Mesenchymal stem cell (in vitro differentiated cells and primary cell): ENCODE results near the gene RREB1.

Source experiments
- DNase-seq: peaks from one replicate; pipeline ENCODE4 v3.0.0-alpha.2; 2013
- H2AFZ ChIP-seq: one replicate; pipeline ENCODE4 v1.6.1; 2013; ENCODE audit warnings: low read depth, mild to moderate bottlenecking, control low read depth, inconsistent platforms, low read length, moderate library complexity
- H2AK5ac ChIP-seq: 2 replicates; pipeline ENCODE4 v1.6.1; 2013; ENCODE audit warnings: low read length, moderate library complexity, mild to moderate bottlenecking, inconsistent platforms; ENCODE audit not compliant: severe bottlenecking
- H2BK120ac ChIP-seq: one replicate; pipeline ENCODE4 v1.6.1; 2013; ENCODE audit warnings: low read depth, mild to moderate bottlenecking, inconsistent platforms, low read length, moderate library complexity
- H2BK12ac ChIP-seq, 2 experiments: one replicate each; pipeline ENCODE4 v1.6.1; 2013; ENCODE audit warnings: inconsistent platforms in 2 of 2, low read length in 2 of 2, mild to moderate bottlenecking in 2 of 2, moderate library complexity in 2 of 2, control low read depth in 1 of 2
- H2BK15ac ChIP-seq: one replicate; pipeline ENCODE4 v1.6.1; 2013; ENCODE audit warnings: mild to moderate bottlenecking, low read depth, inconsistent platforms; ENCODE audit not compliant: poor library complexity, severe bottlenecking
- H2BK5ac ChIP-seq: 2 replicates; pipeline ENCODE4 v1.6.1; 2013; ENCODE audit warnings: low read depth, mild to moderate bottlenecking, low read length, control low read depth, inconsistent platforms; ENCODE audit not compliant: poor library complexity, severe bottlenecking
- H3K14ac ChIP-seq, 2 experiments: one replicate each; pipeline ENCODE4 v1.6.1; 2013; ENCODE audit warnings: inconsistent platforms in 2 of 2, low read length in 2 of 2, control low read depth in 1 of 2, mild to moderate bottlenecking in 1 of 2, moderate library complexity in 1 of 2
- H3K18ac ChIP-seq, 2 experiments: one replicate each; pipeline ENCODE4 v1.6.1; 2013; ENCODE audit warnings: inconsistent platforms in 2 of 2, low read length in 2 of 2, control low read depth in 1 of 2, low read depth in 1 of 2, mild to moderate bottlenecking in 1 of 2
- H3K23ac ChIP-seq, 2 experiments: one replicate each; pipeline ENCODE4 v1.6.1; 2013; ENCODE audit warnings: inconsistent platforms in 2 of 2, low read length in 2 of 2, mild to moderate bottlenecking in 2 of 2, moderate library complexity in 2 of 2, control low read depth in 1 of 2
- H3K27ac ChIP-seq: 2 replicates; pipeline ENCODE4 v1.5.1; 2013; ENCODE audit warnings: mild to moderate bottlenecking, moderate library complexity, low read length, control low read depth, inconsistent platforms; ENCODE audit not compliant: poor library complexity, severe bottlenecking
- H3K27me3 ChIP-seq, 2 experiments: 2 replicates each; pipeline versions ENCODE4 v1.6.1 to v1.7.0; 2013; ENCODE audit warnings: low read length in 2 of 2, mild to moderate bottlenecking in 2 of 2, moderate library complexity in 2 of 2, control low read depth in 1 of 2, inconsistent platforms in 1 of 2; ENCODE audit not compliant: control insufficient read depth in 1 of 2, insufficient read depth in 1 of 2
- H3K36me3 ChIP-seq, 2 experiments: 2 replicates each; pipeline versions ENCODE4 v1.6.1 to v1.7.0; 2013; ENCODE audit warnings: low read length in 2 of 2, control low read depth in 1 of 2, inconsistent platforms in 1 of 2, low read depth in 1 of 2, mild to moderate bottlenecking in 1 of 2; ENCODE audit not compliant: insufficient read depth in 2 of 2, control insufficient read depth in 1 of 2
- H3K4ac ChIP-seq, 2 experiments: one replicate each; pipeline ENCODE4 v1.6.1; 2013; ENCODE audit warnings: inconsistent platforms in 2 of 2, low read length in 2 of 2, mild to moderate bottlenecking in 2 of 2, moderate library complexity in 2 of 2, control low read depth in 1 of 2, low read depth in 1 of 2
- H3K4me1 ChIP-seq: 2 replicates; pipeline ENCODE4 v1.6.1; 2013; ENCODE audit warnings: low read depth, low read length, control low read depth; ENCODE audit not compliant: control insufficient read depth, insufficient read depth
- H3K4me2 ChIP-seq: 2 replicates; pipeline ENCODE4 v1.6.1; 2013; ENCODE audit warnings: low read length, mild to moderate bottlenecking, inconsistent platforms; ENCODE audit not compliant: poor library complexity, severe bottlenecking
- H3K4me3 ChIP-seq, 2 experiments: 2 replicates each; pipeline versions ENCODE4 v1.5.1 to v1.7.0; 2013; ENCODE audit warnings: low read length in 2 of 2, mild to moderate bottlenecking in 2 of 2, control low read depth in 1 of 2, low read depth in 1 of 2; ENCODE audit not compliant: insufficient read depth in 1 of 2
- H3K79me1 ChIP-seq: replicated peaks from 2 replicates; pipeline ENCODE4 v1.6.1; 2013; ENCODE audit warnings: mild to moderate bottlenecking, control low read depth, low read length, inconsistent platforms; ENCODE audit not compliant: poor library complexity, severe bottlenecking
- H3K9ac ChIP-seq: 2 replicates; pipeline ENCODE4 v1.7.0; 2013; ENCODE audit warnings: mild to moderate bottlenecking, low read length, moderate library complexity
- H3K9me3 ChIP-seq: 2 replicates; pipeline ENCODE4 v1.7.0; 2013; ENCODE audit warnings: mild to moderate bottlenecking, low read length; ENCODE audit not compliant: control insufficient read depth
- H4K8ac ChIP-seq: one replicate; pipeline ENCODE4 v1.6.1; 2013; ENCODE audit warnings: inconsistent platforms, mild to moderate bottlenecking, low read length, moderate library complexity
- H4K91ac ChIP-seq: one replicate; pipeline ENCODE4 v1.6.1; 2013; ENCODE audit warnings: mild to moderate bottlenecking, low read length, inconsistent platforms
- WGBS: methylation state at CpG from one replicate; pipeline ENCODE4 v1.1.7; 2013; ENCODE audit warnings: mixed read lengths; 5-methylcytosine and 5-hydroxymethylcytosine counted together

RREB1 gene

GRCh38 chr6:7228662-7229375 is 121.1 kb downstream of the RREB1 start:
- Histone ChIP-seq H3K4ac (no peak overlapping the region), H3K4me3 (no peak overlapping the region), H2AFZ (no peak overlapping the region), H3K4me1 (no peaks in the 10 kb centered on the region), H3K23ac (no peak overlapping the region), H3K9me3 (no peaks in the 10 kb centered on the region), H3K36me3 (peaks cover 59 to 87% of the 10 kb centered on the region in 2 experiments), H3K27me3 (no peaks in the 10 kb centered on the region), H3K14ac (no peak overlapping the region), H3K18ac (no peak overlapping the region), H3K4me2 (no peak overlapping the region), H4K91ac (no peak overlapping the region), H2BK5ac (no peak overlapping the region), H2BK15ac (no peak overlapping the region), H3K9ac (no peak overlapping the region), H2AK5ac (no peak overlapping the region), H2BK120ac (no peak overlapping the region), H3K79me1 (peaks cover 50% of the 10 kb centered on the region), H2BK12ac (no peak overlapping the region), H4K8ac (no peak overlapping the region), H3K27ac (no peak overlapping the region)
- WGBS = 94% methylated on average over 21 of the region's 21 CpGs
- no peak for DNase-seq

- Histone ChIP-seq H4K91ac (no peak overlapping the region), H3K4ac (no peak overlapping the region), H2BK12ac (no peak overlapping the region), H3K18ac (no peak overlapping the region), H3K27me3 (no peaks in the 10 kb centered on the region), H3K4me1 (peaks cover under 1% of the 10 kb centered on the region), H3K27ac (no peak overlapping the region), H2BK120ac (no peak overlapping the region), H3K9ac (no peak overlapping the region), H2BK15ac (no peak overlapping the region), H2BK5ac (no peak overlapping the region), H4K8ac (no peak overlapping the region), H3K79me1 (peaks cover 50% of the 10 kb centered on the region), H3K23ac (no peak overlapping the region), H2AK5ac (no peak overlapping the region), H3K4me3 (no peak overlapping the region), H2AFZ (no peak overlapping the region), H3K4me2 (no peak overlapping the region), H3K14ac (no peak overlapping the region), H3K36me3 (peaks cover 56 to 91% of the 10 kb centered on the region in 2 experiments), H3K9me3 (no peaks in the 10 kb centered on the region)
- WGBS = 96% methylated on average over 62 of the region's 62 CpGs
- DNase-seq = no peak
These were observed 121.9 kb downstream of the RREB1 start for GRCh38 chr6:7229376-7230326.

GRCh38 chr6:7230327-7230691 is 122.5 kb downstream of the RREB1 start:
- Histone ChIP-seq H2AFZ (no peak overlapping the region), H4K8ac (no peak overlapping the region), H3K9me3 (no peaks in the 10 kb centered on the region), H2BK15ac (no peak overlapping the region), H2AK5ac (no peak overlapping the region), H3K36me3 (peaks cover 55 to 91% of the 10 kb centered on the region in 2 experiments), H3K14ac (no peak overlapping the region), H3K4ac (no peak overlapping the region), H2BK5ac (no peak overlapping the region), H3K79me1 (peaks cover 51% of the 10 kb centered on the region), H3K27me3 (no peaks in the 10 kb centered on the region), H2BK12ac (no peak overlapping the region), H3K9ac (no peak overlapping the region), H3K4me3 (peak overlapping the region in 1 of 2 experiments; percentile 2), H3K4me1 (peaks cover 1% of the 10 kb centered on the region), H3K4me2 (no peak overlapping the region), H4K91ac (no peak overlapping the region), H3K23ac (no peak overlapping the region), H3K18ac (no peak overlapping the region), H3K27ac (no peak overlapping the region), H2BK120ac (no peak overlapping the region)
- 97% methylated on average over 39 of the region's 39 CpGs for WGBS
- no peak for DNase-seq
